Activated CD4-positive, alpha-beta T cell treated with anti-CD3 and anti-CD28 coated beads, Interleukin-2, amount 50 U/mL, for 4 hours (primary cell): ENCODE measurements around the gene GRIK3.

Experiments
- DNase-seq, 2 experiments: peaks; one replicate each; pipeline ENCODE4 v3.0.0-alpha.2; 2020

The GRIK3 gene

GRCh38 chr1:36975642-36976041 lies 58.7 kb downstream of the GRIK3 start:
- DNase-seq = no peak

- no peak for DNase-seq
Measured at GRCh38 chr1:36973056-36973455, 61.3 kb downstream of the GRIK3 start.

GRCh38 chr1:36971852-36972618 lies 62.3 kb downstream of the GRIK3 start:
- no peak for DNase-seq

GRCh38 chr1:36968730-36969129 lies 65.6 kb downstream of the GRIK3 start:
- no peak for DNase-seq

GRCh38 chr1:36966242-36966641 lies 68.1 kb downstream of the GRIK3 start:
- no peak for DNase-seq

GRCh38 chr1:36965275-36966159 lies 68.8 kb downstream of the GRIK3 start:
- no peak for DNase-seq

- no peak for DNase-seq
Measured at GRCh38 chr1:36964830-36965229, 69.5 kb downstream of the GRIK3 start.

GRCh38 chr1:36963006-36963405 lies 71.3 kb downstream of the GRIK3 start:
- DNase-seq = no peak

GRCh38 chr1:36961062-36961615 lies 73.2 kb downstream of the GRIK3 start:
- DNase-seq = no peak

- no peak for DNase-seq
Measured at GRCh38 chr1:36956570-36956969, 77.7 kb downstream of the GRIK3 start.

- DNase-seq = no peak
Measured at GRCh38 chr1:36955016-36955415, 79.3 kb downstream of the GRIK3 start.

- no peak for DNase-seq
Measured at GRCh38 chr1:36953061-36953460, 81.3 kb downstream of the GRIK3 start.

- DNase-seq = no peak
Measured at GRCh38 chr1:36951761-36952160, 82.6 kb downstream of the GRIK3 start.

GRCh38 chr1:36951292-36951750 lies 83.0 kb downstream of the GRIK3 start:
- no peak for DNase-seq

- DNase-seq = no peak
Measured at GRCh38 chr1:36950604-36951291, 83.6 kb downstream of the GRIK3 start.

- no peak for DNase-seq
Measured at GRCh38 chr1:36948606-36949005, 85.7 kb downstream of the GRIK3 start.

GRCh38 chr1:36948147-36948546 lies 86.2 kb downstream of the GRIK3 start:
- no peak for DNase-seq

GRCh38 chr1:36947384-36947783 lies 86.9 kb downstream of the GRIK3 start:
- DNase-seq = no peak

- DNase-seq = no peak
Measured at GRCh38 chr1:36944883-36945282, 89.4 kb downstream of the GRIK3 start.

- DNase-seq = no peak
Measured at GRCh38 chr1:36942148-36942547, 92.2 kb downstream of the GRIK3 start.

GRCh38 chr1:36941316-36941978 lies 92.9 kb downstream of the GRIK3 start:
- DNase-seq = no peak

GRCh38 chr1:36938819-36939218 lies 95.5 kb downstream of the GRIK3 start:
- DNase-seq = no peak

GRCh38 chr1:36937371-36937770 lies 96.9 kb downstream of the GRIK3 start:
- no peak for DNase-seq
